Measurements from ENCODE around the gene ZNF268.

Gene ZNF268

DNA sequence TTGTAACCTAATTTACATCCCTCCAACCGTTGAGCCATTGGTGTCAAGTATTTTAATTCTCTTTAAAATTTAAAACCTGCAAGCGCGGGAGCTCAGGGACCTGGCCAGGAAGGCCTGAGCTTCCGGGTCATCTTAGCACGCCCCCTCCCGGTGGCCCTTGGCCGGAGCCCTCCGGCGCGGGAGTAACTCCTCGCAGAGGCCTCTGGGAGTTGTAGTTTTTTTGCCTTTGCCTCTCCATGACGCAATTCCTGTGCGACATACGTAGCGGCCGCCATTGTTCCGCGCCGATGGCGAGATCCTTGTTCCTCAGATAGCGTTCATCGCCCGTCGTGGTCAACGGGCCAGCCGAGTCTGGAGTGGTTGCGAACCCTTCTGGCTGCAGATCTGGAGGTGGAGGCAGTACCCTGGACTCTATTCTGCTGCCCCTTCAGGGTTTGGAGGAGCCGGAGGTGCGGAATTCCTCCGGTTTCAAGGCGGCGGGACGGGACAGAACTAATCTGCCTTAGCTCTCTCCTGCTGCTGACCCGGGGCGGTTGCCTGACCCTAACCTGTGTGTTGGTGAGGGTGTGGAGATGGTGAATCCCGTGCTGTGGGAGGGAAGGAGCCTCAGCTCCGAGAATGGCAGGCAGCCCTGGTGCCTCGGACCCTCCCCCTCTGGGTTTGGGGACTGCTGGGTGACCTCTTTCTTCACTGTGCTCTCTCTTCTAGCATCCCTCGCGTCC is at the start of gene ZNF268:
ZNF268 (plus strand) TSS at position 258 of the 722 bp plus-strand sequence. CDS start 503 bp downstream, outside the sequence.
- Histone ChIP-seq H3K4me1 (ENCODE audit: insufficient read depth, low read length) (peaks cover 6% of the 10 kb centered on the region), H3K9me3 (ENCODE audit: low read length) (peaks cover 47% of the 10 kb centered on the region)

DNA sequence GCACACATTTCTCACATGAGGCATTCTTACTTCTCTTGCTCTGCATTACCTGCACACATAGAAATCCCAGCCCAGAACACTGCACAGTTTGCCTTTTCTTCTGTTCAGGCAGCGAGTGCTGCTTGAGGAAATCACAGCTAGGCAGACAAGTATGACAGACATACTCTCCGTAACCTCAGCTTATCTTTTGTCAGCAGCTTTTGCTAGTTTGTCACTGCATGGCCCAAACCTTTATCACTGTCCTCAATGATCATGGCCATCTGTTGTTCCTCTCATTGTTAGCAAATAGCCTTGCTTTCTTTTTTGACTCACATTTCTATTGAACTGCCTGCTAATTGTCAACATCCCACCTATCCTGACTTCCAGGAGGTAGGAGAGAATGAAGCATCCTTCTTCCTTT is 45.5 kb upstream of the ZNF268 start:
- Histone ChIP-seq H3K36me3 (ENCODE audit: insufficient read depth, low read length) (peaks cover 75% of the 10 kb centered on the region), H3K4me3 (ENCODE audit: low read length) (no peak overlapping the region), H2AFZ (ENCODE audit: low read depth, low read length) (no peak overlapping the region), H3K9me3 (ENCODE audit: low read length) (peaks cover 67% of the 10 kb centered on the region), H3K4me1 (ENCODE audit: insufficient read depth, low read length) (peaks cover 3% of the 10 kb centered on the region), H3K27me3 (ENCODE audit: insufficient read depth, low read length) (no peaks in the 10 kb centered on the region)

More for the DNA sequence above, at the start of gene ZNF268:
- H3K36me3 ChIP-seq (ENCODE audit: insufficient read depth, low read length) = peaks cover 40% of the 10 kb centered on the region
- H3K27me3 ChIP-seq (ENCODE audit: insufficient read depth, low read length) = no peaks in the 10 kb centered on the region
- peak within 1 kb of the TSS; percentile 96 for H3K4me3 ChIP-seq (ENCODE audit: low read length)
- H2AFZ ChIP-seq (ENCODE audit: low read depth, low read length) = peak within 1 kb of the TSS; percentile 49

DNA sequence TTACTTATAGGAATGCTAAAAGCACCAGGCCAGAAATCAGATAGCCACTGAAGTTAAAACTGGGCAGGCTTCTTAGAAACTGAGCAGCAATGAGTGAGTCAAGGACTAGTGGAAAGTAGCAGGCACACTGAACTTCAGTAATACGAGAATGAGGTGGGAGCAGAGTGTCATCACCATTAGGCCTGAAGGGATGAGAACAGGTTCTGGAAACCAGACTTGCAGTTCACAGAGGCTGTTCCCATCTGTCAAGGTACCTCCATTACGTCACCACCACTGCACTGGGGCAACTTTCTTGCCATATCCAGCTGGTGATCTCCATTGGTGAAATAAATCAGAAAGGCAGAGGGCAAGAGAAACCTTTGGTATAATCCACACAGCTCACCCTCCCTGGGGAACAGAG is 35.3 kb upstream of the ZNF268 start:
- H3K27me3 ChIP-seq (ENCODE audit: insufficient read depth, low read length) = no peaks in the 10 kb centered on the region
- no peaks in the 10 kb centered on the region for H3K4me1 ChIP-seq (ENCODE audit: insufficient read depth, low read length)
- H2AFZ ChIP-seq (ENCODE audit: low read depth, low read length) = no peak overlapping the region
- peaks cover 71% of the 10 kb centered on the region for H3K9me3 ChIP-seq (ENCODE audit: low read length)
- no peak overlapping the region for H3K4me3 ChIP-seq (ENCODE audit: low read length)
- peaks cover 79% of the 10 kb centered on the region for H3K36me3 ChIP-seq (ENCODE audit: insufficient read depth, low read length)

DNA sequence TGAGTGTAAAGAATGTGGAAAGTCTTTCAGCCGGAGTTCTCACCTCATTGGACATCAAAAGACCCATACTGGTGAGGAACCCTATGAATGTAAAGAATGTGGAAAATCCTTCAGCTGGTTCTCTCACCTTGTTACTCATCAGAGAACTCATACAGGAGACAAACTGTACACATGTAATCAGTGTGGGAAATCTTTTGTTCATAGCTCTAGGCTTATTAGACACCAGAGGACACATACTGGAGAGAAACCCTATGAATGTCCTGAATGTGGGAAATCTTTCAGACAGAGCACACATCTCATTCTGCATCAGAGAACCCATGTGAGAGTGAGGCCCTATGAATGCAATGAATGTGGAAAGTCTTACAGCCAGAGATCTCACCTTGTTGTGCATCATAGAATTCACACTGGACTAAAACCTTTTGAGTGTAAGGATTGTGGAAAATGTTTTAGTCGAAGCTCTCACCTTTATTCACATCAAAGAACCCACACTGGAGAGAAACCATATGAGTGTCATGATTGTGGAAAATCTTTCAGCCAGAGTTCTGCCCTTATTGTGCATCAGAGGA is 25.1 kb upstream of the ZNF268 start:
- H3K4me3 ChIP-seq (ENCODE audit: low read length) = no peak overlapping the region
- peaks cover 71% of the 10 kb centered on the region for H3K36me3 ChIP-seq (ENCODE audit: insufficient read depth, low read length)
- H2AFZ ChIP-seq (ENCODE audit: low read depth, low read length) = no peak overlapping the region
- H3K9me3 ChIP-seq (ENCODE audit: low read length) = peaks cover 73% of the 10 kb centered on the region
- H3K27me3 ChIP-seq (ENCODE audit: insufficient read depth, low read length) = no peaks in the 10 kb centered on the region
- no peaks in the 10 kb centered on the region for H3K4me1 ChIP-seq (ENCODE audit: insufficient read depth, low read length)

DNA sequence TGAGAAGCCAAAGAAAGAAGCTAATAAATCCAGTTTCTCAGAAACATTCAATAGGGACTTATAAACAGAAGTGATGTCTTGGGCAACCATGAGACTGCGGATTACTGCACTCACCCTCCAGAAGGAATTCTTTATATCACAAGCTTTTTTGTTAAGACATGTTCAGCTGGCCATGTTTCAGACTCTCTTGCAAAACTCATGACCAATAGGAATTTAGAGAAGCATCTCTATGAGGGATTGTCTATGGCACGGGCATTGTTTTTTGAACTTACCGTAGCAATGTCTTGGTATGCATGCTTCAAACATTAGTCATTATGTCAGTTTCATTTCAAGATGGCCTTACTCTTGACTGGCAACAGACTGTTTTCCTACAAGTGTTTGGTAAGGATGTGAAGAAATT is 15.5 kb upstream of the ZNF268 start:
- H3K27me3 ChIP-seq (ENCODE audit: insufficient read depth, low read length) = no peaks in the 10 kb centered on the region
- H2AFZ ChIP-seq (ENCODE audit: low read depth, low read length) = no peak overlapping the region
- peaks cover 14% of the 10 kb centered on the region for H3K9me3 ChIP-seq (ENCODE audit: low read length)
- H3K4me1 ChIP-seq (ENCODE audit: insufficient read depth, low read length) = no peaks in the 10 kb centered on the region
- H3K4me3 ChIP-seq (ENCODE audit: low read length) = no peak overlapping the region
- H3K36me3 ChIP-seq (ENCODE audit: insufficient read depth, low read length) = no peaks in the 10 kb centered on the region

DNA sequence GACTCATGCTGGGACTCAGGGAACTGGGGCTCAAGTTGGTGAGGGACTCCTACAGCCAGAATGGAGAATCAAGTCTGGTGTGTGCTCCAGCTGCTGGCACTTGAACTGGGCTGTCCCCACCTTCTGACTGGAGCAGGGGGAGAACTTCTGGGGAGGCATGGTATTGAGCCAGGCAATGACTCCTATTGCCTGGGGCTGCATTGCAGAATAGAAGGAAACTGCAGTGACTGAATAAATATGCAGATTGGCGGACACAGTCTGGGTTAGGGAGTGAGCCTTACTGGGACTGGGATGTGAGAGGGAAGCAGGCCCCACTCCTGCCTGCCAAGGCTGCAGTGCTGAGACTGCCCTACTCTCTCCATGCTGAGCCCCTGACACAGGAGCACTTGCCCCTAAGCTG is 8.8 kb upstream of the ZNF268 start:
- Histone ChIP-seq H3K4me1 (ENCODE audit: insufficient read depth, low read length) (no peaks in the 10 kb centered on the region), H2AFZ (ENCODE audit: low read depth, low read length) (no peak overlapping the region), H3K27me3 (ENCODE audit: insufficient read depth, low read length) (no peaks in the 10 kb centered on the region), H3K36me3 (ENCODE audit: insufficient read depth, low read length) (no peaks in the 10 kb centered on the region), H3K9me3 (ENCODE audit: low read length) (peaks cover 23% of the 10 kb centered on the region), H3K4me3 (ENCODE audit: low read length) (no peak overlapping the region)

DNA sequence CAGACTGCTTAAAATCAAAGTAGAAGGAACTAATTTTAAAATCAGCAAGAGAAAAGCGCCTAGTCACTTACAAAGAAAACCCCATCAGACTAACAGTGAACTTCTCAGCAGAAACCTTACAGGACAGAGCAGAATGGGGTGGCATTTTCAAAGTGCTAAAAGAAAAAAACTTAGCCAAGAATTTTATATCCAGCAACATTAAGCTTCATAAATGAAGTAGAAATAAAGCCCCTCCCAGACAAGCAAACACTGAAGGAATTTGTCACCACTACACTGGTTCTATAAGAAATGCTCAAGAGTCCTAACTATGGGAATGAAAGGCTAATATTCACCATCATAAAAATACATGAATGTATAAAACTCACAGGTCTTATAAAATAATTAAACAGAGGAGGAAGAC is 6.4 kb upstream of the ZNF268 start:
- peaks cover 24% of the 10 kb centered on the region for H3K9me3 ChIP-seq (ENCODE audit: low read length)
- H2AFZ ChIP-seq (ENCODE audit: low read depth, low read length) = no peak overlapping the region
- no peaks in the 10 kb centered on the region for H3K36me3 ChIP-seq (ENCODE audit: insufficient read depth, low read length)
- H3K27me3 ChIP-seq (ENCODE audit: insufficient read depth, low read length) = no peaks in the 10 kb centered on the region
- no peak overlapping the region for H3K4me3 ChIP-seq (ENCODE audit: low read length)
- no peaks in the 10 kb centered on the region for H3K4me1 ChIP-seq (ENCODE audit: insufficient read depth, low read length)

DNA sequence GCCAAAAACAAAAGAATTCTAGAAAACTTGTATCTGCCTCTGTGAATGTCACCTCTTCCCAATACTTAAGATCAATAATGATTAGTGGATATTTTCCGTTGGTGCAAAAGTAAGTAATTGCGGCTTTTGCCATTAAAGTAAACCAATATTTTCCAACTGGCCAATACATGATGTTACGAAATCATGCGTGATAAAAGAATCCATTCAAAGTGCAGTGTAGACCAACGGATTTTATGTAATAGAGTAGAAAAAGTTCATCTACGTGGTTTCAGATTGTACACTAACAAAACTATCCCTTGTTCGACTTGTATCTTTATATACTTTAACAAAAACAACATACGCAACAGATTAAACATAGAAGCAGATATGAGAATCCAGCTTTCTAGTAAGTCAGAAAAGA is 626 bp upstream of the ZNF268 start:
- peak overlapping the region; percentile 49 for H2AFZ ChIP-seq (ENCODE audit: low read depth, low read length)
- H3K9me3 ChIP-seq (ENCODE audit: low read length) = peaks cover 41% of the 10 kb centered on the region
- peaks cover 6% of the 10 kb centered on the region for H3K4me1 ChIP-seq (ENCODE audit: insufficient read depth, low read length)
- peaks cover 33% of the 10 kb centered on the region for H3K36me3 ChIP-seq (ENCODE audit: insufficient read depth, low read length)
- H3K27me3 ChIP-seq (ENCODE audit: insufficient read depth, low read length) = no peaks in the 10 kb centered on the region
- peak overlapping the region; percentile 96 for H3K4me3 ChIP-seq (ENCODE audit: low read length)

DNA sequence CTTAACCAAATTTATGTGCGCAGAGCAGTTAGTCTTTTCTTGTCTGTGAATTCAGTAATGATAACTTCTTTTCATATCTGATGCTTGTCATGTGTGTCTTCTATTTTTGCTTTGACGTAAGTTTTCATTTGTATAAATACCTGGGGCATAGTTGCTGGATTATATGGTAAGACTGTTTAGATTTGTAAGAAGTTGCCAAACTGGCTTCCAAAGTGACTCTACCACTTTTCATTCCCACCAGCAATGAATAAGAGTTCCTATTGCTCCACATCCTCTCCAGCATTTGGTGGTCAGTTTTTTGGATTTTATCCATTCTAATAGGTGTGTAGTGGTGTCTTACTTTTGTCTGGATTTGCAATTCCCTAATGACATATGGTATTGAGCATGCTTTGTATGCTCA is 8.9 kb downstream of the ZNF268 start:
- H3K4me3 ChIP-seq (ENCODE audit: low read length) = no peak overlapping the region
- H3K4me1 ChIP-seq (ENCODE audit: insufficient read depth, low read length) = no peaks in the 10 kb centered on the region
- H3K36me3 ChIP-seq (ENCODE audit: insufficient read depth, low read length) = peaks cover 97% of the 10 kb centered on the region
- H3K27me3 ChIP-seq (ENCODE audit: insufficient read depth, low read length) = no peaks in the 10 kb centered on the region
- H2AFZ ChIP-seq (ENCODE audit: low read depth, low read length) = no peak overlapping the region
- peaks cover 92% of the 10 kb centered on the region for H3K9me3 ChIP-seq (ENCODE audit: low read length)

DNA sequence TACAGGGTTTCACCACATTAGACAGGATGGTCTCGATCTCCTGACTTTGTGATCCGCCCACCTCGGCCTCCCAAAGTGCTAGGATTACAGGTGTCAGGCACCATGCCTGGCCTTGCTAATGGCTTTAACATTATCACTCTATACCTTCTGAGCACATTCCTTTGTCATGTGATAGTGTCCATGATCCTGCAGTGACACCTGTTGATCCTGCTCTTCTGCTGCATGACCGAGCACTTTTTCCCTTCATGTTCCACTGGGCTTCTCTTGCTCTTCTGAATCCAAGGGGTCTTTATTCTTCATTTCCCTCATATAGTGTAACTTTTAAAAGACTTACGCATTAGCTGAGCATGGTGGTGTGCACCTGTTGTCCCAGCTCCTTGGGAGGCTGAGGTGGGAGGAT is 11.6 kb downstream of the ZNF268 start:
- no peaks in the 10 kb centered on the region for H3K27me3 ChIP-seq (ENCODE audit: insufficient read depth, low read length)
- H3K9me3 ChIP-seq (ENCODE audit: low read length) = peaks cover 81% of the 10 kb centered on the region
- no peaks in the 10 kb centered on the region for H3K4me1 ChIP-seq (ENCODE audit: insufficient read depth, low read length)
- H3K36me3 ChIP-seq (ENCODE audit: insufficient read depth, low read length) = peaks cover 81% of the 10 kb centered on the region
- no peak overlapping the region for H3K4me3 ChIP-seq (ENCODE audit: low read length)
- H2AFZ ChIP-seq (ENCODE audit: low read depth, low read length) = no peak overlapping the region

DNA sequence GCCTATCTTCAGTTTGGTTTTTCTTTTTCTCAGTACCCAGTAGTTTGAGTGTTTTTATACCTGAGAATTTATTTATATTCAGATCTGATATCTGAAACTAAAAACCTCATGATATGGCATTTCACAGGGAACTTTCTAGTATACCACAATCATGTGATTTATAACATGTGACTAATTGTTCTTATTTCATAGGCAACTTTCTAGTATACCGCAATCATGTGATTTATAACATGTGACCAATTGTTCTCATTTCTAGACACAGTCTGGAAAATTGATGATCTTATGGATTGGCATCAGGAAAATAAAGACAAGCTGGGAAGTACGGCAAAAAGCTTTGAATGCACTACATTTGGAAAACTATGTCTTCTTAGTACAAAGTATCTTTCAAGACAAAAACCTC is 20.6 kb downstream of the ZNF268 start:
- Histone ChIP-seq H3K4me1 (ENCODE audit: insufficient read depth, low read length) (no peaks in the 10 kb centered on the region), H3K27me3 (ENCODE audit: insufficient read depth, low read length) (no peaks in the 10 kb centered on the region), H3K4me3 (ENCODE audit: low read length) (no peak overlapping the region), H2AFZ (ENCODE audit: low read depth, low read length) (no peak overlapping the region), H3K36me3 (ENCODE audit: insufficient read depth, low read length) (peaks cover 50% of the 10 kb centered on the region), H3K9me3 (ENCODE audit: low read length) (peaks cover 59% of the 10 kb centered on the region)

DNA sequence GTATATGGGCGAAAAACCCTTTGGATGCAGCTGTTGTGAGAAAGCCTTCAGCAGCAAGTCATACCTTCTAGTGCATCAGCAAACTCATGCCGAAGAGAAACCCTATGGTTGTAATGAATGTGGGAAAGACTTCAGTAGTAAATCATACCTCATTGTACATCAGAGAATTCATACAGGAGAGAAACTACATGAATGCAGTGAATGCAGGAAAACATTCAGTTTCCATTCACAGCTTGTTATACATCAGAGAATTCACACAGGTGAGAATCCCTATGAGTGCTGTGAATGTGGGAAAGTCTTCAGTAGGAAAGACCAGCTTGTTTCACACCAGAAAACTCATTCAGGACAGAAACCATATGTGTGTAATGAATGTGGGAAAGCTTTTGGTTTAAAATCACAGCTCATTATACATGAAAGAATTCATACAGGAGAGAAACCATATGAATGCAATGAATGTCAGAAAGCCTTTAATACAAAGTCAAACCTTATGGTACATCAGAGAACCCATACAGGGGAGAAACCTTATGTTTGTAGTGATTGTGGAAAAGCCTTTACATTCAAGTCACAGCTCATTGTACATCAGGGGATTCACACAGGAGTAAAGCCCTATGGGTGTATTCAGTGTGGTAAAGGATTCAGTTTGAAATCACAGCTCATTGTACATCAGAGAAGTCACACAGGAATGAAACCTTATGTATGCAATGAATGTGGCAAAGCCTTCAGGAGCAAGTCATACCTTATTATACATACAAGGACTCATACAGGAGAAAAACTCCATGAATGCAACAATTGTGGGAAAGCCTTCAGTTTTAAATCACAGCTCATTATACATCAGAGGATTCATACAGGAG is 21.4 kb downstream of the ZNF268 start:
- H3K4me1 ChIP-seq (ENCODE audit: insufficient read depth, low read length) = no peaks in the 10 kb centered on the region
- H3K9me3 ChIP-seq (ENCODE audit: low read length) = peaks cover 63% of the 10 kb centered on the region
- H2AFZ ChIP-seq (ENCODE audit: low read depth, low read length) = no peak overlapping the region
- H3K27me3 ChIP-seq (ENCODE audit: insufficient read depth, low read length) = no peaks in the 10 kb centered on the region
- H3K4me3 ChIP-seq (ENCODE audit: low read length) = no peak overlapping the region
- H3K36me3 ChIP-seq (ENCODE audit: insufficient read depth, low read length) = peaks cover 50% of the 10 kb centered on the region
